A549 (cell line): ENCODE results near the gene ZNF540. TPM values are rescaled to one million over a fixed set of nuclear protein-coding genes. Genes with fewer than 3 reads are reported as not detected.

Experiments
- ATAC-seq, 2 experiments: fragments of 200-7000 bp in 1 of 2; fragments of >200 bp in 1 of 2; cut with Nextera tagmentation in 1 of 2; cut with Tn5 transposase in 1 of 2; 3 replicates each; pipeline versions ENCODE4 v1.8.0 to v1.9.1; 2018 to 2020; ENCODE audit warnings: mild to moderate bottlenecking in 1 of 2, moderate library complexity in 1 of 2
- CTCF ChIA-PET: fragments of 300-600 bp; sonication (Branson Sonifier 250); formaldehyde crosslinking; extraction: SDS; loops from one replicate; lab custom pipeline; 2021; ENCODE audit warnings: antibody characterized with exemption, inconsistent platforms; lab: Yijun Ruan, JAX
- POLR2A ChIA-PET: fragments of 350-600 bp; formaldehyde crosslinking; extraction: SDS; loops from one replicate; lab custom pipeline; 2021; ENCODE audit warnings: antibody characterized with exemption, inconsistent platforms; lab: Yijun Ruan, JAX
- DNase-seq, 2 experiments: peaks; one replicate each; pipeline versions ENCODE4 v3.0.0 to v3.0.0-alpha.2; 2011 to 2016; ENCODE audit warnings: low read depth in 1 of 2, low spot score in 1 of 2
- FAIRE-seq: peaks from 2 replicates; lab custom pipeline; 2011; peaks lifted over from hg19 to GRCh38; lab: Jason Lieb, UNC
- H3K27ac ChIP-seq, 2 experiments: fragments of >200 bp; sonication (Bioruptor Twin); formaldehyde crosslinking; 3 replicates each; pipeline ENCODE4 v1.5.1; 2016 to 2017
- H3K4me1 ChIP-seq: fragments of >200 bp; sonication (Bioruptor Twin); formaldehyde crosslinking; 3 replicates; pipeline ENCODE4 v1.6.1; 2016
- H3K4me2 ChIP-seq: fragments of >200 bp; sonication (Bioruptor Twin); formaldehyde crosslinking; 3 replicates; pipeline ENCODE4 v1.6.1; 2016
- H3K4me3 ChIP-seq: fragments of >200 bp; sonication (Bioruptor Twin); formaldehyde crosslinking; 3 replicates; pipeline ENCODE4 v1.5.1; 2016
- H3K9me3 ChIP-seq: fragments of >200 bp; sonication (Bioruptor Twin); formaldehyde crosslinking; 3 replicates; pipeline ENCODE4 v1.6.1; 2016
- CHD4 ChIP-seq: fragments of 200-600 bp; sonication (generic); IDR thresholded peaks from 2 replicates; pipeline ENCODE4 v1.6.1; 2016; ENCODE audit warnings: antibody characterized with exemption, mild to moderate bottlenecking, borderline replicate concordance
- FOXS1 ChIP-seq: fragments of 250-450 bp; sonication (Bioruptor Pico); IDR thresholded peaks from 2 replicates; pipeline ENCODE4 v1.5.0; 2020; ENCODE audit warnings: mild to moderate bottlenecking, moderate library complexity
- HDAC2 ChIP-seq: fragments of 200-600 bp; sonication (generic); IDR thresholded peaks from 2 replicates; pipeline ENCODE4 v1.6.1; 2016
- HEYL ChIP-seq: fragments of 250-450 bp; sonication (Bioruptor Pico); IDR thresholded peaks from 2 replicates; pipeline ENCODE4 v1.8.0; 2021; ENCODE audit warnings: mild to moderate bottlenecking, moderate library complexity
- JUN ChIP-seq, 2 experiments: fragments of >200 bp; sonication (Bioruptor Twin); formaldehyde crosslinking; IDR thresholded peaks; 2 replicates in 1 of 2; 3 replicates in 1 of 2; pipeline ENCODE4 v1.6.1; 2016 to 2017
- MAFK ChIP-seq: fragments of 450-650 bp; IDR thresholded peaks from 2 replicates; pipeline ENCODE4 v1.6.1; 2014; ENCODE audit not compliant: partially characterized antibody
- NPAS2 ChIP-seq: fragments of 250-450 bp; sonication (Bioruptor Pico); IDR thresholded peaks from 2 replicates; pipeline ENCODE4 v1.8.0; 2022; ENCODE audit warnings: mild to moderate bottlenecking, moderate library complexity, borderline replicate concordance
- PHF8 ChIP-seq: fragments of 200-600 bp; sonication (generic); IDR thresholded peaks from 2 replicates; pipeline ENCODE4 v1.6.1; 2016; ENCODE audit warnings: low read depth, mild to moderate bottlenecking, antibody characterized with exemption, moderate library complexity, borderline replicate concordance
- POLR2A ChIP-seq: IDR thresholded peaks from 2 replicates; pipeline ENCODE4 v1.6.1; 2012; ENCODE audit warnings: mild to moderate bottlenecking, low read length
- ZC3H11A ChIP-seq: fragments of 450-650 bp; IDR thresholded peaks from 2 replicates; pipeline ENCODE4 v1.6.1; 2014; ENCODE audit warnings: antibody characterized with exemption, mild to moderate bottlenecking
- WGBS: methylation state at CpG from one replicate; pipeline ENCODE4 v1.1.6; 2017; ENCODE audit errors: missing lambda C conversion rate; 5-methylcytosine and 5-hydroxymethylcytosine counted together
- polyA plus RNA-seq, 4 experiments: library from polyadenylated mRNA; depleted of rRNA in 3 of 4; stranded (reverse); fragments of >200 nt; fragmentation: RNase III in 1 of 4; extraction: RNeasy Plus Mini Kit Qiagen cat#74134 plus additional on column Dnase treatment in 1 of 4; gene quantifications; 2 replicates in 3 of 4; 3 replicates in 1 of 4; pipeline ENCODE4 v1.2.3, GENCODE V29; 2011 to 2017
- TF ChIP-seq, protein P1 (sequence below): fragments of >200 bp; sonication (Bioruptor Twin); formaldehyde crosslinking; IDR thresholded peaks from 2 replicates; pipeline ENCODE4 v1.6.1; 2016
- TF ChIP-seq, protein P2 (sequence below): IDR thresholded peaks from 2 replicates; pipeline ENCODE4 v1.6.1; 2012
- TF ChIP-seq, protein P3 (sequence below): IDR thresholded peaks from 2 replicates; pipeline ENCODE4 v1.6.1; 2012
- TF ChIP-seq, protein P4 (sequence below): fragments of >200 bp; sonication (Bioruptor Twin); formaldehyde crosslinking; IDR thresholded peaks from 3 replicates; pipeline ENCODE4 v1.6.1; 2016

ZNF540 gene
- polyA plus RNA-seq, 2 of the 4 experiments (the other 2 are of a cell fraction): 0.13 to 0.39 TPM

DNA sequence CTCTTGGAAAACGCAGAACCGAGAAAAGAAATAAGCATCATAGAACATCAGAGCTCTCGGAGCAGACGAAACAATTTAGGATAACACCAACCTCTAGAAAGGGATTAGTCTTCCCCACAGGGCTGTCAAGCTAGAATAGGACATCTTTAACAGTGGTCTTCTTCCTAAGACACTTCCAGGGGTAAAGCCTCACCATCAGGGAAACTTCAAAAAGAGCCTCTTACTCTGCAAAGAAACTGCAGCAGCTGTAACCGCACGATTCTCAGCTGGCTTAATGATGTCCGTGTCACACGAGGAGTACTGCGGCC, 726 bp upstream of the ZNF540 start:
- Histone ChIP-seq H3K4me3 (peak overlapping the region; percentile 57), H3K4me1 (no peaks in the 10 kb centered on the region), H3K27ac (peak overlapping the region in 1 of 2 experiments; percentile 72; a peak in 3 of 6 replicates), H3K9me3 (peaks cover 88% of the 10 kb centered on the region), H3K4me2 (peak overlapping the region; percentile 81)
- ChIA-PET POLR2A (interaction anchor here (0.5 to 1.5 kb wide), 6 partner anchors 11 to 367 kb away, joined by 3 to 9 read pairs (median 6); partner anchors contain the start of genes ZFP30, ZNF527 and ZNF569), CTCF (interaction anchor here (0.6 to 1.0 kb wide), 2 partner anchors 10 to 578 kb away, joined by 3 to 4 read pairs; no protein-coding TSS in a partner anchor)
- ATAC-seq (no peak), FAIRE-seq (no peak), DNase-seq (no peak)
- TF ChIP-seq POLR2A (no peak), FOXS1 (CRISPR knock-in tag) (no peak)
- 38% methylated on average over 9 of the region's 9 CpGs for WGBS

DNA sequence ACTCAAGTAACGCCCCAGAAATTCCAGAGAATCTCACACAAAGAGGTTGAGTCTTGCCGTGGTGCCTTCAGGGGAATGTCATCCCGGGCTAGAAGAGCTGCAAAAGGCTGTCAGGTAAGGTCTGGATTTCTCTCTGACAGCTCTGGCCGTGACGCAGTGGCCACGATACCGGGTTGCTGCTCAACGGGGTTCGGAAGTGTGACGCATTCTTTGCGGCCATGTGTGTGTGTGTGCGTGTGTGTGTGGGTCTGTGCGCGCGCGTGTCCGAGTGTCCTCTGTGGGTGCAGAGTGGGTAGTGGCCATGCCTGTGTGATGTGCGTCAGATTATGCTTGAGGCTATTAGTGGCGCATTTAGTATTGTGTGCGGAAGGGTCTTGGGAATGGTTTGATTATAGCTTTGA, 306 bp downstream of the ZNF540 start:
- FAIRE-seq (peak; percentile 7), DNase-seq (peak in 1 of 2 experiments; percentile 20), ATAC-seq (peak; percentile 64 to 71)
- ChIA-PET POLR2A (interaction anchor here (1.0 to 1.5 kb wide), 8 partner anchors 12 to 1380 kb away, joined by 3 to 9 read pairs (median 4); partner anchors contain the start of genes ZFP30, ZNF146, ZNF383 and ZNF527), CTCF (interaction anchor here (1.0 to 1.3 kb wide), 2 partner anchors 9 to 196 kb away, joined by 3 to 4 read pairs; no protein-coding TSS in a partner anchor)
- 8% methylated on average over 20 of the region's 20 CpGs for WGBS
- no peaks in the 10 kb centered on the region for H3K4me1 ChIP-seq
- no peak overlapping the region for H3K27ac ChIP-seq
- peaks cover 87% of the 10 kb centered on the region for H3K9me3 ChIP-seq
- TF ChIP-seq PHF8: 0 out of 2 replicates have a peak, but pooled peaks have one; percentile 13
- no peak for TF ChIP-seq HEYL (CRISPR knock-in tag)
- TF ChIP-seq POLR2A: peak; percentile 39; the same call in 1 of the 2 replicates
- H3K4me2 ChIP-seq: peak overlapping the region; percentile 81
- H3K4me3 ChIP-seq: peak overlapping the region; percentile 57

DNA sequence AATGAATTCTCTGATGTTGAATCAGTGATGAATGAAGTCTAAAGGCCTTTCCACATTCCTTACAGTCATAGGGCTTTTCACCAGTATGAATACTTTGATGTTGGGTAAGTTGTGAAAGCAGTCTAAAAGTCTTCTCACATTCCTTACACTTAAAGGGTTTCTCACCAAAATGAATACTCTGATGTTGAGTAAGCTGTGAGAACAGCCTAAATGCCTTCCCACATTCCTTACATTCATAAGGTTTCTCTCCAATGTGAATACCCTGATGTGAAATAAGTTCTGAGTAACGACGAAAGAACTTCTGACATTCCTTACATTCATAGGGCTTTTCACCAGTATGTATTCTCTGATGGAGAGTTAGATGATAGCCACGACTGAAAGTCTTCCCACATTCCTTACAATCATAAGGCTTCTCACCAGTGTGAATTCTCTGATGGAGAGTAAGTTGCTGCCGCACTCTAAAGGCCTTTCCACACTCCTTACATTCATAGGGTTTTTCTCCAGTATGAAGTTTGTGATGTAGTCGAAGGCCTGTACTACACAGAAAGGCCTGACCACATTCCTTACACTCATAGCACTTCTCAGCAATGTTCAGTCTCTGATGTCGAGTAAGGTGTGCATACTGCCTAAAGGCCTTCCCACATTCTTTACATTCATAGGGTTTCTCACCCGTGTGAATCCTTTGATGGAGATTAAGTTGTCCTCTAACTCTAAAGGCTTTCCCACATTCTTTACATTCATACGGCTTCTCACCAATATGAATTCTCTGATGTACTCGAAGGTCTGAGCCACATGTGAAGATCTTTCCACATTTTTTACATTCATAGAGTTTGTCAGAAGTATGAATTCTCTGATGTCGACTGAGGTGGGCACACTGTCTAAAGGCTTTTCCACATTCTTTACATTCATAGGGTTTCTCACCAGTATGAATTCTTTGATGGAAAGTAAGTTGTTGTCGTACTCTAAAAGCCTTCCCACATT, 40.7 kb downstream of the ZNF540 start:
- ATAC-seq (no peak), FAIRE-seq (peak; percentile 98), DNase-seq (peak in 1 of 2 experiments; percentile 23)
- ChIA-PET CTCF (no interaction called here), POLR2A (no interaction called here)
- Histone ChIP-seq H3K4me2 (no peak overlapping the region), H3K4me1 (no peaks in the 10 kb centered on the region), H3K4me3 (no peak overlapping the region), H3K27ac (no peak overlapping the region), H3K9me3 (peaks cover 97% of the 10 kb centered on the region)
- TF ChIP-seq, protein P1, sequence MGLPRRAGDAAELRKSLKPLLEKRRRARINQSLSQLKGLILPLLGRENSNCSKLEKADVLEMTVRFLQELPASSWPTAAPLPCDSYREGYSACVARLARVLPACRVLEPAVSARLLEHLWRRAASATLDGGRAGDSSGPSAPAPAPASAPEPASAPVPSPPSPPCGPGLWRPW: peak; percentile 16; the same call in 1 of the 2 replicates
- TF ChIP-seq ZC3H11A: no peak
- no peak for TF ChIP-seq JUN (IDR thresholded peaks at IDR 0.05)
- TF ChIP-seq, protein P2, sequence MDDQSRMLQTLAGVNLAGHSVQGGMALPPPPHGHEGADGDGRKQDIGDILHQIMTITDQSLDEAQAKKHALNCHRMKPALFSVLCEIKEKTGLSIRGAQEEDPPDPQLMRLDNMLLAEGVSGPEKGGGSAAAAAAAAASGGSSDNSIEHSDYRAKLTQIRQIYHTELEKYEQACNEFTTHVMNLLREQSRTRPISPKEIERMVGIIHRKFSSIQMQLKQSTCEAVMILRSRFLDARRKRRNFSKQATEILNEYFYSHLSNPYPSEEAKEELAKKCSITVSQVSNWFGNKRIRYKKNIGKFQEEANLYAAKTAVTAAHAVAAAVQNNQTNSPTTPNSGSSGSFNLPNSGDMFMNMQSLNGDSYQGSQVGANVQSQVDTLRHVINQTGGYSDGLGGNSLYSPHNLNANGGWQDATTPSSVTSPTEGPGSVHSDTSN: no peak
- no peak for TF ChIP-seq MAFK
- TF ChIP-seq NPAS2 (CRISPR knock-in tag): no peak
- TF ChIP-seq, protein P3, sequence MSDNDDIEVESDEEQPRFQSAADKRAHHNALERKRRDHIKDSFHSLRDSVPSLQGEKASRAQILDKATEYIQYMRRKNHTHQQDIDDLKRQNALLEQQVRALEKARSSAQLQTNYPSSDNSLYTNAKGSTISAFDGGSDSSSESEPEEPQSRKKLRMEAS: 0 out of 2 replicates have a peak, but pooled peaks have one; percentile 10
- TF ChIP-seq, protein P4, sequence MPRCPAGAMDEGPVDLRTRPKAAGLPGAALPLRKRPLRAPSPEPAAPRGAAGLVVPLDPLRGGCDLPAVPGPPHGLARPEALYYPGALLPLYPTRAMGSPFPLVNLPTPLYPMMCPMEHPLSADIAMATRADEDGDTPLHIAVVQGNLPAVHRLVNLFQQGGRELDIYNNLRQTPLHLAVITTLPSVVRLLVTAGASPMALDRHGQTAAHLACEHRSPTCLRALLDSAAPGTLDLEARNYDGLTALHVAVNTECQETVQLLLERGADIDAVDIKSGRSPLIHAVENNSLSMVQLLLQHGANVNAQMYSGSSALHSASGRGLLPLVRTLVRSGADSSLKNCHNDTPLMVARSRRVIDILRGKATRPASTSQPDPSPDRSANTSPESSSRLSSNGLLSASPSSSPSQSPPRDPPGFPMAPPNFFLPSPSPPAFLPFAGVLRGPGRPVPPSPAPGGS: no peak
- TF ChIP-seq HDAC2: no peak
- TF ChIP-seq CHD4: no peak
- 66% methylated on average over 11 of the region's 11 CpGs for WGBS
